HEK293 (cell line): ENCODE results near the gene C1orf35.

ENCODE experiments used
- BCL11A ChIP-seq: fragments of 450-650 bp; formaldehyde crosslinking; IDR thresholded peaks from 2 replicates; pipeline ENCODE4 v1.5.1; 2016; ENCODE audit warnings: low read depth, missing biosample characterization, missing genetic modification characterization
- ELK4 ChIP-seq: IDR thresholded peaks from 2 replicates; pipeline ENCODE4 v1.6.1; 2011; ENCODE audit warnings: mild to moderate bottlenecking, low read depth, low read length, borderline replicate concordance
- GLI4 ChIP-seq: fragments of 450-650 bp; formaldehyde crosslinking; IDR thresholded peaks from 2 replicates; pipeline ENCODE4 v1.5.1; 2016; ENCODE audit warnings: missing biosample characterization, missing genetic modification characterization
- GLIS1 ChIP-seq: fragments of 450-650 bp; formaldehyde crosslinking; IDR thresholded peaks from 2 replicates; pipeline ENCODE4 v1.5.1; 2016; ENCODE audit warnings: missing biosample characterization, missing genetic modification characterization
- GLIS2 ChIP-seq: fragments of 450-650 bp; formaldehyde crosslinking; IDR thresholded peaks from 2 replicates; pipeline ENCODE4 v1.5.1; 2016; ENCODE audit warnings: missing biosample characterization, missing genetic modification characterization
- IKZF3 ChIP-seq: fragments of 450-650 bp; IDR thresholded peaks from 2 replicates; pipeline ENCODE4 v1.5.0; 2018; ENCODE audit warnings: missing biosample characterization, mild to moderate bottlenecking, missing genetic modification characterization, moderate library complexity
- KLF16 ChIP-seq: fragments of 450-650 bp; formaldehyde crosslinking; IDR thresholded peaks from 2 replicates; pipeline ENCODE4 v1.5.1; 2017; ENCODE audit warnings: missing biosample characterization, missing genetic modification characterization
- KLF7 ChIP-seq: fragments of 450-650 bp; formaldehyde crosslinking; IDR thresholded peaks from 2 replicates; pipeline ENCODE4 v1.5.1; 2016; ENCODE audit warnings: missing biosample characterization, missing genetic modification characterization, borderline replicate concordance
- MYNN ChIP-seq: fragments of 450-650 bp; formaldehyde crosslinking; IDR thresholded peaks from 2 replicates; pipeline ENCODE4 v1.5.1; 2016; ENCODE audit warnings: missing biosample characterization, missing genetic modification characterization, borderline replicate concordance
- PRDM10 ChIP-seq: fragments of 450-650 bp; formaldehyde crosslinking; IDR thresholded peaks from 2 replicates; pipeline ENCODE4 v1.5.1; 2016; ENCODE audit warnings: missing biosample characterization, missing genetic modification characterization
- SP2 ChIP-seq: fragments of 450-650 bp; formaldehyde crosslinking; IDR thresholded peaks from 2 replicates; pipeline ENCODE4 v1.5.1; 2016; ENCODE audit warnings: missing biosample characterization, missing genetic modification characterization
- ZBTB44 ChIP-seq: fragments of 450-650 bp; IDR thresholded peaks from 2 replicates; pipeline ENCODE4 v1.5.1; 2018; ENCODE audit warnings: missing biosample characterization, mild to moderate bottlenecking, missing genetic modification characterization
- ZNF112 ChIP-seq: fragments of 450-650 bp; formaldehyde crosslinking; IDR thresholded peaks from 2 replicates; pipeline ENCODE4 v1.5.0; 2017; ENCODE audit warnings: missing biosample characterization, missing genetic modification characterization
- ZNF132 ChIP-seq: fragments of 450-650 bp; formaldehyde crosslinking; IDR thresholded peaks from 2 replicates; pipeline ENCODE4 v1.5.1; 2017; ENCODE audit warnings: missing biosample characterization, missing genetic modification characterization, borderline replicate concordance
- ZNF146 ChIP-seq: fragments of 450-650 bp; formaldehyde crosslinking; IDR thresholded peaks from 2 replicates; pipeline ENCODE4 v1.5.1; 2016; ENCODE audit warnings: missing biosample characterization, missing genetic modification characterization
- ZNF157 ChIP-seq: fragments of 450-650 bp; formaldehyde crosslinking; IDR thresholded peaks from 2 replicates; pipeline ENCODE4 v1.5.1; 2016; ENCODE audit warnings: missing biosample characterization, missing genetic modification characterization
- ZNF175 ChIP-seq: fragments of 450-650 bp; formaldehyde crosslinking; IDR thresholded peaks from 2 replicates; pipeline ENCODE4 v1.5.1; 2016; ENCODE audit warnings: missing biosample characterization, missing genetic modification characterization
- ZNF18 ChIP-seq: fragments of 450-650 bp; formaldehyde crosslinking; IDR thresholded peaks from 2 replicates; pipeline ENCODE4 v1.5.1; 2016; ENCODE audit warnings: missing biosample characterization, missing genetic modification characterization
- ZNF19 ChIP-seq: fragments of 450-650 bp; formaldehyde crosslinking; IDR thresholded peaks from 2 replicates; pipeline ENCODE4; 2016; ENCODE audit warnings: missing biosample characterization, missing genetic modification characterization, low read depth
- ZNF2 ChIP-seq: fragments of 450-650 bp; formaldehyde crosslinking; IDR thresholded peaks from 2 replicates; pipeline ENCODE4 v1.5.1; 2016; ENCODE audit warnings: missing biosample characterization, missing genetic modification characterization
- ZNF239 ChIP-seq: fragments of 450-650 bp; formaldehyde crosslinking; IDR thresholded peaks from 2 replicates; pipeline ENCODE4 v1.5.1; 2016; ENCODE audit warnings: missing biosample characterization, missing genetic modification characterization
- ZNF394 ChIP-seq: fragments of 450-650 bp; formaldehyde crosslinking; IDR thresholded peaks from 2 replicates; pipeline ENCODE4 v1.5.1; 2016; ENCODE audit warnings: missing biosample characterization, missing genetic modification characterization, mild to moderate bottlenecking, moderate library complexity, borderline replicate concordance
- ZNF423 ChIP-seq: fragments of 450-650 bp; formaldehyde crosslinking; IDR thresholded peaks from 2 replicates; pipeline ENCODE4 v1.5.1; 2016; ENCODE audit warnings: missing biosample characterization, missing genetic modification characterization
- ZNF488 ChIP-seq: fragments of 450-650 bp; formaldehyde crosslinking; IDR thresholded peaks from 2 replicates; pipeline ENCODE4 v1.5.1; 2016; ENCODE audit warnings: missing biosample characterization, missing genetic modification characterization
- ZNF621 ChIP-seq: fragments of 450-650 bp; formaldehyde crosslinking; IDR thresholded peaks from 2 replicates; pipeline ENCODE4 v1.5.1; 2017; ENCODE audit warnings: missing biosample characterization, missing genetic modification characterization
- ZNF660 ChIP-seq: fragments of 450-650 bp; IDR thresholded peaks from 2 replicates; pipeline ENCODE4 v1.5.1; 2018; ENCODE audit warnings: missing biosample characterization, mild to moderate bottlenecking, missing genetic modification characterization
- ZNF664 ChIP-seq: fragments of 450-650 bp; formaldehyde crosslinking; IDR thresholded peaks from 2 replicates; pipeline ENCODE4 v1.5.1; 2016; ENCODE audit warnings: missing biosample characterization, missing genetic modification characterization
- ZNF791 ChIP-seq: fragments of 450-650 bp; formaldehyde crosslinking; IDR thresholded peaks from 2 replicates; pipeline ENCODE4 v1.5.1; 2016; ENCODE audit warnings: missing biosample characterization, missing genetic modification characterization
- TF ChIP-seq, protein P1 (sequence below): fragments of 450-650 bp; formaldehyde crosslinking; IDR thresholded peaks from 2 replicates; pipeline ENCODE4 v1.5.1; 2017; ENCODE audit warnings: missing biosample characterization, missing genetic modification characterization

The C1orf35 gene

DNA sequence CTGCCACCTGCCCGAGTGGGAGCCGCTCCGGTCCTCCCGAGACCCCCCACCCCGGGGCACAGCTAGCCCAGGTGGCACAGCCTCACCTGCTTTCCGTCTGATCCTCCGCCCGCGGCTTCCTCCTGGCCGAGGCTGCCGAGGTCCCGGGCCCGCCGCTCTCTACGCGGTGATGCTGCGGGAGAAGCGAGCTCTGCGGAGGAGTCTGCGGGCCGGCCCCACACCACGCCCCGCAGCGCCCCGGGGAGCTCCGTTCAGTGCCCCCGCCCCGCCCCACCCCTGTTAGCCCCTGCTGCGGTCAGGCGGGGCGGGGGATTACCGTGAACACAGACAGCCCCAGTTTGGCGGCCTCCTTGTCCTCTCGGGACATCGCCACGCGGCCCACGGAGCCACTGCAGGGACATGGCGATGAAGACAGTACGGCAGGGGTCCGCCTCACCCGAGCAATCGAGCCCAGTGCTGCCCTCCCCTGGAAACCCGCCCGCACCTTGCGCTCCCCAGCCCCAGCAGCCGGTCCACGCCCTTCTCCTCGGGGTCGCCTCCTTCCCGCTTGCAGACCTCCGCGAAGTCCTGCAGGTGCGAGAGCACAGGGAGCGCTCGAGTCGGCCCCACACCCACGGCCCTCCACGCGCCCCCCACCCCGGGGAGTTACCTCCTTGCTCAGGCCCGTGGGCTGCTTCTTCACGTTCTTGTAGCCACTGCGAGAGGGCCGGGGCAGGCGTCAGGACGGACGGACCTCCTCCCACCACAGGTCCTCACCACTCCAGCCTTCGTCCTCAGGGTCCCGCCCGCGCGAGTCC, 933 bp downstream of the C1orf35 start (continued):
- peak; percentile 10; the same call in 1 of the 2 replicates for TF ChIP-seq MYNN (tag by site-specific recombination)
- no peak for TF ChIP-seq ELK4
- peak; percentile 53; the same call in 1 of the 2 replicates for TF ChIP-seq ZNF394
- TF ChIP-seq ZNF239 (tag by site-specific recombination): no peak
- TF ChIP-seq ZNF791 (tag by site-specific recombination): no peak
- TF ChIP-seq ZNF175 (tag by site-specific recombination): no peak
- TF ChIP-seq ZNF157: no peak
- no peak for TF ChIP-seq ZNF2 (tag by site-specific recombination)
- no peak for TF ChIP-seq ZNF112
- no peak for TF ChIP-seq ZNF132 (tag by site-specific recombination)
- TF ChIP-seq SP2 (tag by site-specific recombination): peak; percentile 70
- TF ChIP-seq GLIS2 (tag by site-specific recombination): peak; percentile 97
- no peak; the same call in 1 of the 2 replicates for TF ChIP-seq ZNF660 (tag by site-specific recombination)
- no peak for TF ChIP-seq ZNF621 (tag by site-specific recombination)
- TF ChIP-seq GLI4: peak; percentile 52; the same call in 1 of the 2 replicates
- no peak for TF ChIP-seq PRDM10 (tag by site-specific recombination)
- peak; percentile 90 for TF ChIP-seq KLF16 (tag by site-specific recombination)
- TF ChIP-seq, protein P1, sequence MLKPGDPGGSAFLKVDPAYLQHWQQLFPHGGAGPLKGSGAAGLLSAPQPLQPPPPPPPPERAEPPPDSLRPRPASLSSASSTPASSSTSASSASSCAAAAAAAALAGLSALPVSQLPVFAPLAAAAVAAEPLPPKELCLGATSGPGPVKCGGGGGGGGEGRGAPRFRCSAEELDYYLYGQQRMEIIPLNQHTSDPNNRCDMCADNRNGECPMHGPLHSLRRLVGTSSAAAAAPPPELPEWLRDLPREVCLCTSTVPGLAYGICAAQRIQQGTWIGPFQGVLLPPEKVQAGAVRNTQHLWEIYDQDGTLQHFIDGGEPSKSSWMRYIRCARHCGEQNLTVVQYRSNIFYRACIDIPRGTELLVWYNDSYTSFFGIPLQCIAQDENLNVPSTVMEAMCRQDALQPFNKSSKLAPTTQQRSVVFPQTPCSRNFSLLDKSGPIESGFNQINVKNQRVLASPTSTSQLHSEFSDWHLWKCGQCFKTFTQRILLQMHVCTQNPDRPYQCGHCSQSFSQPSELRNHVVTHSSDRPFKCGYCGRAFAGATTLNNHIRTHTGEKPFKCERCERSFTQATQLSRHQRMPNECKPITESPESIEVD: no peak
- TF ChIP-seq ZNF146 (tag by site-specific recombination): 0 out of 2 replicates have a peak, but pooled peaks have one; percentile 1
- TF ChIP-seq ZBTB44 (tag by site-specific recombination): no peak
- TF ChIP-seq ZNF664: no peak
- TF ChIP-seq KLF7 (tag by site-specific recombination): peak; percentile 96
- no peak for TF ChIP-seq ZNF488 (tag by site-specific recombination)
- no peak for TF ChIP-seq ZNF19 (tag by site-specific recombination)
- TF ChIP-seq ZNF18 (tag by site-specific recombination): no peak
- TF ChIP-seq BCL11A (tag by site-specific recombination): peak; percentile 56; the same call in 1 of the 2 replicates
- TF ChIP-seq GLIS1 (tag by site-specific recombination): peak; percentile 78; the same call in 1 of the 2 replicates
- TF ChIP-seq IKZF3: no peak
- TF ChIP-seq ZNF423 (tag by site-specific recombination): peak; percentile 85
